T-cell (primary cell): ENCODE measurements around the gene PPIL6. TPM values are rescaled to one million over a fixed set of nuclear protein-coding genes. Genes with fewer than 3 reads are reported as not detected.
A peak's percentile ranks its signal among the peaks of the same experiment; 100 is the strongest.

ENCODE experiments used
- ATAC-seq, 4 experiments: fragments of 200-7000 bp in 3 of 4; fragments of 150-1000 bp in 1 of 4; cut with Tn5 transposase; replicated peaks in 1 of 4; 1 replicate in 3 of 4; 2 replicates in 1 of 4; pipeline ENCODE4 v1.10.0; 2021; ENCODE audit warnings: moderate library complexity in 3 of 4, mild to moderate bottlenecking in 2 of 4, moderate number of reproducible peaks in 1 of 4
- CTCF ChIA-PET, 2 donors: fragments of 300-600 bp; sonication (Branson Sonifier 250); formaldehyde crosslinking; loops; one replicate each; lab custom pipeline; 2022; ENCODE audit warnings: antibody characterized with exemption in 2 of 2; lab: Charles Lee
- POLR2A ChIA-PET, 2 donors: fragments of 300-600 bp; sonication (Branson Sonifier 250); formaldehyde crosslinking; loops; one replicate each; lab custom pipeline; 2022; ENCODE audit warnings: antibody characterized with exemption in 2 of 2; lab: Charles Lee
- DNase-seq, 35 experiments: peaks; one replicate each; pipeline versions ENCODE4 v3.0.0 to v3.0.0-alpha.2; 2013 to 2023
- H3K27ac ChIP-seq: one replicate; pipeline ENCODE4 v1.5.1; 2013; ENCODE audit warnings: low read length
- H3K27me3 ChIP-seq, 2 experiments: replicated peaks in 1 of 2; 1 replicate in 1 of 2; 2 replicates in 1 of 2; pipeline versions ENCODE4 v1.6.1 to v1.7.0; 2013; ENCODE audit warnings: low read length in 1 of 2, mixed read lengths in 1 of 2; ENCODE audit not compliant: control insufficient read depth in 2 of 2, insufficient read depth in 2 of 2; ENCODE audit errors: extremely low read depth in 1 of 2
- H3K36me3 ChIP-seq, 2 donors: 1 replicate in 1 of 2; 2 replicates in 1 of 2; pipeline versions ENCODE4 v1.6.1 to v1.7.0; 2013; ENCODE audit warnings: low read length in 1 of 2; ENCODE audit not compliant: control insufficient read depth in 2 of 2, insufficient read depth in 1 of 2; ENCODE audit errors: extremely low read depth in 1 of 2
- H3K4me1 ChIP-seq, 2 experiments: 1 replicate in 1 of 2; 2 replicates in 1 of 2; pipeline versions ENCODE4 v1.6.1 to v1.7.0; 2013; ENCODE audit warnings: low read length in 2 of 2, mixed read lengths in 1 of 2; ENCODE audit not compliant: insufficient read depth in 2 of 2, control insufficient read depth in 1 of 2; ENCODE audit errors: extremely low read depth in 1 of 2
- H3K4me3 ChIP-seq, 2 donors: 1 replicate in 1 of 2; 2 replicates in 1 of 2; pipeline versions ENCODE4 v1.5.1 to v1.7.0; 2013; ENCODE audit warnings: mild to moderate bottlenecking in 2 of 2, low read length in 1 of 2, moderate library complexity in 1 of 2; ENCODE audit not compliant: control insufficient read depth in 1 of 2; ENCODE audit errors: extremely low read depth in 1 of 2
- H3K9me3 ChIP-seq: 2 replicates; pipeline ENCODE4 v1.7.0; 2013
- H3K27ac Mint-ChIP-seq, 2 donors: one replicate each; pipeline ENCODE4 v1.8.0; 2020 to 2021; ENCODE audit warnings: mild to moderate bottlenecking in 2 of 2, mixed read lengths in 2 of 2
- H3K27me3 Mint-ChIP-seq, 2 donors: one replicate each; pipeline ENCODE4 v1.8.0; 2021 to 2022; ENCODE audit warnings: mixed read lengths in 2 of 2
- H3K36me3 Mint-ChIP-seq: one replicate; pipeline ENCODE4 v1.8.0; 2021; ENCODE audit warnings: mixed read lengths
- H3K4me1 Mint-ChIP-seq, 3 donors: one replicate each; pipeline ENCODE4 v1.8.0; 2020 to 2022; ENCODE audit warnings: mixed read lengths in 3 of 3, mild to moderate bottlenecking in 1 of 3
- H3K4me3 Mint-ChIP-seq, 3 donors: one replicate each; pipeline ENCODE4 v1.8.0; 2020 to 2022; ENCODE audit warnings: mild to moderate bottlenecking in 3 of 3, mixed read lengths in 3 of 3, moderate library complexity in 3 of 3
- H3K9me3 Mint-ChIP-seq, 3 donors: one replicate each; pipeline ENCODE4 v1.8.0; 2020 to 2022; ENCODE audit warnings: mixed read lengths in 3 of 3
- WGBS: methylation state at CpG from one replicate; pipeline ENCODE4 v1.1.5; 2013; ENCODE audit warnings: missing lambda C conversion rate; ENCODE audit not compliant: insufficient coverage; 5-methylcytosine and 5-hydroxymethylcytosine counted together
- total RNA-seq, 35 experiments: library from RNA in 6 of 35; stranded (reverse) in 6 of 35; fragments of 120-200 nt in 1 of 35; gene quantifications; one replicate each; pipeline versions ENCODE4 v1.2.1 to v1.2.4 and lab custom pipeline; 2013 to 2026

Gene PPIL6
- total RNA-seq, 5 donors from 2014 or later (not counting 1 experiment from before 2014, with no cell fraction given): 0.07 to 1.5 (median 0.38) TPM

DNA sequence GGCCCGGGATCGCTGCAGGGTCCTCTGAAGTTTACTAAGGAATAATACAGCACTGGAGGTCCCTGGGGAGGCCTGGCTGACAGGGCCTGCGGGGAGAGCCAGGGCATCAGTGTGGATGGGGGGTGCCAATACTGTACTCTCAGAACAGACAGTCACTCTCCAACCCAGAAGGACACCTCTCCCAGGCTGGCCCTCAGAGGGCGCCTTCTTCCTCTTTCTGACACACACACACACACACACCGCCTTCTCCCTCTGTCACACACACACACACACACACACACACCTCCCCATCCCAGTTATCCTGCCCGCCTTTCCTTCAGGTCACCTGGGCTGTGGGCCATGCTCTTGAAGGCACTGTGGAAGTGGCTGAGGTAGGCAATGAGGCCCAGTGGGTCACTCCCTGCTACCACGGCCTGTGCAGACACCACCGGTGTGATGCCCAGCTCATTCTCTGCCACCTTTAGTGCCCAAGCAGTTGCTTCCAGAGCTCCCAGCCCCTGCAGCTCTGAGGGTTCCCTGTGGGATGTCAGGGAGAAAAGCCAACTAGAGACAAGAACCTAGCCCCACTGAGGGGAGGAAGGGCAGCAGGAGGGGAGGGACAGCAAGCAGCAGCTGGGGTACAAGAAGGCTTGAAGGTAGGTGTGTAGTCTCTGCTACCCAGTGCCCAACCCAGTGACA, 7.6 kb upstream of the PPIL6 start:
- Histone ChIP-seq H3K27me3 (no peaks in the 10 kb centered on the region), H3K9me3 (no peaks in the 10 kb centered on the region), H3K36me3 (peaks cover 8 to 52% of the 10 kb centered on the region in 2 donors), H3K27ac (no peak overlapping the region), H3K4me3 (no peak overlapping the region), H3K4me1 (peaks cover 5 to 45% of the 10 kb centered on the region in 2 experiments)
- H3K27ac Mint-ChIP-seq: peak overlapping the region; percentile 80 to 83
- H3K4me3 Mint-ChIP-seq: peak overlapping the region in 1 of 3 donors; percentile 47
- peaks cover 34 to 49% (median 43%) of the 10 kb centered on the region in 3 donors for H3K4me1 Mint-ChIP-seq
- ATAC-seq (no peak), DNase-seq (no peak)
- no peaks in the 10 kb centered on the region for H3K27me3 Mint-ChIP-seq
- H3K36me3 Mint-ChIP-seq: peaks cover 24% of the 10 kb centered on the region
- no peaks in the 10 kb centered on the region for H3K9me3 Mint-ChIP-seq
- POLR2A ChIA-PET: interaction anchor here in 1 of 2 donors (0.7 kb wide), 2 partner anchors 12 to 85 kb away, joined by 3 to 4 read pairs; no protein-coding TSS in a partner anchor
- CTCF ChIA-PET: interaction anchor here in 1 of 2 donors (1.4 kb wide), 1 partner anchor 10 kb away, joined by 3 read pairs; no protein-coding TSS in a partner anchor
- 86% methylated on average over 3 of the region's 8 CpGs for WGBS

GRCh38 chr6:109447087-109447486, 6.7 kb upstream of the PPIL6 start:
- CTCF ChIA-PET: interaction anchor here in 1 of 2 donors (1.4 kb wide), 1 partner anchor 11 kb away, joined by 3 read pairs; no protein-coding TSS in a partner anchor
- Mint-ChIP-seq H3K27ac (peak overlapping the region in 1 of 2 donors; percentile 56), H3K27me3 (no peaks in the 10 kb centered on the region), H3K9me3 (no peaks in the 10 kb centered on the region), H3K4me3 (no peak overlapping the region), H3K4me1 (peaks cover 38 to 50% (median 45%) of the 10 kb centered on the region in 3 donors), H3K36me3 (peaks cover 24% of the 10 kb centered on the region)
- no peak overlapping the region for H3K27ac ChIP-seq
- H3K4me3 ChIP-seq: no peak overlapping the region
- no peaks in the 10 kb centered on the region for H3K9me3 ChIP-seq
- POLR2A ChIA-PET: interaction anchor here (0.6 to 1.1 kb wide), 2 partner anchors 8 to 861 kb away, joined by 3 read pairs; partner anchors contain the start of gene MICAL1 (in 1 of the 2)
- 83% methylated on average over 6 of the region's 10 CpGs for WGBS
- DNase-seq (no peak), ATAC-seq (no peak)
- H3K27me3 ChIP-seq: no peaks in the 10 kb centered on the region
- H3K4me1 ChIP-seq: peaks cover 5 to 45% of the 10 kb centered on the region in 2 experiments
- H3K36me3 ChIP-seq: peaks cover 8 to 54% of the 10 kb centered on the region in 2 donors

- H3K27me3 Mint-ChIP-seq: no peaks in the 10 kb centered on the region
- Histone ChIP-seq H3K27ac (no peak overlapping the region), H3K36me3 (peaks cover 8 to 48% of the 10 kb centered on the region in 2 donors), H3K9me3 (no peaks in the 10 kb centered on the region), H3K27me3 (no peaks in the 10 kb centered on the region), H3K4me3 (no peak overlapping the region), H3K4me1 (peaks cover 5 to 49% of the 10 kb centered on the region in 2 experiments)
- peaks cover 20% of the 10 kb centered on the region for H3K36me3 Mint-ChIP-seq
- H3K9me3 Mint-ChIP-seq: no peaks in the 10 kb centered on the region
- H3K4me1 Mint-ChIP-seq: peaks cover 42 to 50% (median 50%) of the 10 kb centered on the region in 3 donors
- DNase-seq (no peak), ATAC-seq (no peak)
- CTCF ChIA-PET: interaction anchor here in 1 of 2 donors (1.4 kb wide), 1 partner anchor 11 kb away, joined by 3 read pairs; no protein-coding TSS in a partner anchor
- WGBS: 60% methylated on average over 1 of the region's 8 CpGs
- peak overlapping the region; percentile 56 to 67 for H3K27ac Mint-ChIP-seq
- POLR2A ChIA-PET: interaction anchor here (0.6 to 1.1 kb wide), 2 partner anchors 9 to 860 kb away, joined by 3 read pairs; partner anchors contain the start of gene MICAL1 (in 1 of the 2)
- H3K4me3 Mint-ChIP-seq: no peak overlapping the region
These were observed 6.1 kb upstream of the PPIL6 start for GRCh38 chr6:109446541-109446940.

GRCh38 chr6:109446072-109446471, 5.6 kb upstream of the PPIL6 start:
- peaks cover 5 to 50% of the 10 kb centered on the region in 2 experiments for H3K4me1 ChIP-seq
- Mint-ChIP-seq H3K27me3 (no peaks in the 10 kb centered on the region), H3K4me1 (peaks cover 47 to 55% (median 54%) of the 10 kb centered on the region in 3 donors), H3K27ac (peak overlapping the region in 1 of 2 donors; percentile 56), H3K9me3 (no peaks in the 10 kb centered on the region), H3K4me3 (no peak overlapping the region), H3K36me3 (peaks cover 19% of the 10 kb centered on the region)
- H3K4me3 ChIP-seq: no peak overlapping the region
- H3K36me3 ChIP-seq: peaks cover 8 to 45% of the 10 kb centered on the region in 2 donors
- ATAC-seq: no peak
- H3K27ac ChIP-seq: no peak overlapping the region
- no peak for DNase-seq
- 96% methylated on average over 13 of the region's 15 CpGs for WGBS
- H3K27me3 ChIP-seq: no peaks in the 10 kb centered on the region
- no peaks in the 10 kb centered on the region for H3K9me3 ChIP-seq
- POLR2A ChIA-PET: interaction anchor here in 1 of 2 donors (0.6 to 1.1 kb wide), 2 partner anchors 9 to 60 kb away, joined by 3 read pairs; partner anchors contain the start of gene MICAL1
- CTCF ChIA-PET: interaction anchor here in 1 of 2 donors (0.5 kb wide), 1 partner anchor 80 kb away, joined by 3 read pairs; no protein-coding TSS in a partner anchor

GRCh38 chr6:109445382-109445781, 5.0 kb upstream of the PPIL6 start:
- Histone ChIP-seq H3K4me1 (peaks cover 5 to 45% of the 10 kb centered on the region in 2 experiments), H3K27ac (no peak overlapping the region), H3K36me3 (peaks cover 8 to 42% of the 10 kb centered on the region in 2 donors), H3K27me3 (no peaks in the 10 kb centered on the region), H3K4me3 (no peak overlapping the region), H3K9me3 (no peaks in the 10 kb centered on the region)
- no peaks in the 10 kb centered on the region for H3K9me3 Mint-ChIP-seq
- CTCF ChIA-PET: no interaction called here
- H3K4me1 Mint-ChIP-seq: peaks cover 41 to 49% (median 49%) of the 10 kb centered on the region in 3 donors
- no peaks in the 10 kb centered on the region for H3K27me3 Mint-ChIP-seq
- H3K27ac Mint-ChIP-seq: peak overlapping the region; percentile 66 to 69
- H3K4me3 Mint-ChIP-seq: no peak overlapping the region
- no peak for DNase-seq
- WGBS: 84% methylated on average over 3 of the region's 9 CpGs
- peaks cover 16% of the 10 kb centered on the region for H3K36me3 Mint-ChIP-seq
- no peak for ATAC-seq
- POLR2A ChIA-PET: interaction anchor here (0.6 to 1.0 kb wide), 2 partner anchors 8 to 423 kb away, joined by 3 to 7 read pairs; no protein-coding TSS in a partner anchor

DNA sequence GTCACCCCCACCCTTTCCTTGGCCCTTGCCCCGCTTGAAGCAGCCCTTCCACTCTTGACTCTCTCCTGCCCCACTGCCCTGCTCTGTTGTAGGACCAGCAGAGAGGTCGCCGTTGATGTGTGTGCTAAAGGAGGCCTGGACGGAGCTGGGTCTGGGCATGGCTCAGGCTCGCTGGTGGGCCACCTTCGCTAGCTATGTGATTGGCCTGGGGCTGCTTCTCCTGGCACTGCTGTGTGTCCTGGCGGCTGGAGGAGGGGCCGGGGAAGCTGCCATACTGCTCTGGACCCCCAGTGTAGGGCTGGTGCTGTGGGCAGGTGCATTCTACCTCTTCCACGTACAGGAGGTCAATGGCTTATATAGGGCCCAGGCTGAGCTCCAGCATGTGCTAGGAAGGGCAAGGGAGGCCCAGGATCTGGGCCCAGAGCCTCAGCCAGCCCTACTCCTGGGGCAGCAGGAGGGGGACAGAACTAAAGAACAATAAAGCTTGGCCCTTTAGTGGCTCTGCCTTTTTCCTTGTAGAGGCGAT, 3.1 kb upstream of the PPIL6 start:
- H3K27me3 Mint-ChIP-seq: no peaks in the 10 kb centered on the region
- CTCF ChIA-PET: interaction anchor here (0.6 to 4.1 kb wide), 4 partner anchors 12 to 1182 kb away, joined by 3 to 20 read pairs (median 5); partner anchors contain the start of genes CD164 (in 1 of the 2) and MICAL1 (in 1 of the 2)
- WGBS: 94% methylated on average over 7 of the region's 10 CpGs
- Histone ChIP-seq H3K9me3 (no peaks in the 10 kb centered on the region), H3K4me1 (peaks cover 4 to 37% of the 10 kb centered on the region in 2 experiments), H3K27ac (no peak overlapping the region), H3K36me3 (peaks cover 8 to 40% of the 10 kb centered on the region in 2 donors), H3K27me3 (no peaks in the 10 kb centered on the region), H3K4me3 (no peak overlapping the region)
- POLR2A ChIA-PET: interaction anchor here (0.6 to 0.7 kb wide), 3 partner anchors 10 to 77 kb away, joined by 3 to 4 read pairs (median 3); no protein-coding TSS in a partner anchor
- H3K4me3 Mint-ChIP-seq: no peak overlapping the region
- H3K27ac Mint-ChIP-seq: peak overlapping the region in 1 of 2 donors; percentile 71
- peaks cover 32 to 41% (median 38%) of the 10 kb centered on the region in 3 donors for H3K4me1 Mint-ChIP-seq
- ATAC-seq (no peak), DNase-seq (no peak)
- no peaks in the 10 kb centered on the region for H3K9me3 Mint-ChIP-seq
- peaks cover 16% of the 10 kb centered on the region for H3K36me3 Mint-ChIP-seq
